C4-2B (cell line): ENCODE results near the gene KCNQ5.

Source experiments
- H3K27ac ChIP-seq: fragments of 450-650 bp; 2 replicates; pipeline ENCODE4 v1.5.1; 2017
- CTCF ChIP-seq: fragments of 450-650 bp; conservative IDR thresholded peaks from 2 replicates; pipeline ENCODE4 v1.5.1; 2017; ENCODE audit warnings: mild to moderate bottlenecking
- ZFX ChIP-seq: fragments of 450-650 bp; IDR thresholded peaks from 2 replicates; pipeline ENCODE4 v1.6.1; 2017

The KCNQ5 gene

GRCh38 chr6:73088138-73088813 lies 466.4 kb downstream of the KCNQ5 start:
- H3K27ac ChIP-seq, result no peak overlapping the region
- no peak for TF ChIP-seq ZFX
- no peak for TF ChIP-seq CTCF

GRCh38 chr6:73104921-73105320 lies 483.1 kb downstream of the KCNQ5 start:
- no peak for TF ChIP-seq ZFX
- TF ChIP-seq CTCF, result no peak

GRCh38 chr6:73107016-73107415 lies 485.2 kb downstream of the KCNQ5 start:
- TF ChIP-seq CTCF (no peak), ZFX (no peak)

More at GRCh38 chr6:73104921-73105320, 483.1 kb downstream of the KCNQ5 start:
- no peak overlapping the region for H3K27ac ChIP-seq

GRCh38 chr6:73108949-73109348 lies 487.1 kb downstream of the KCNQ5 start:
- no peak for TF ChIP-seq ZFX
- TF ChIP-seq CTCF, result no peak
- no peak overlapping the region for H3K27ac ChIP-seq

More at GRCh38 chr6:73107016-73107415, 485.2 kb downstream of the KCNQ5 start:
- H3K27ac ChIP-seq, result no peak overlapping the region

GRCh38 chr6:73109659-73110058 lies 487.8 kb downstream of the KCNQ5 start:
- no peak for TF ChIP-seq CTCF
- no peak for TF ChIP-seq ZFX
- H3K27ac ChIP-seq, result no peak overlapping the region

- TF ChIP-seq CTCF (no peak), ZFX (no peak)
Observed at GRCh38 chr6:73116330-73116729, 494.5 kb downstream of the KCNQ5 start.

GRCh38 chr6:73121421-73121993 lies 499.6 kb downstream of the KCNQ5 start:
- no peak overlapping the region for H3K27ac ChIP-seq

More at GRCh38 chr6:73116330-73116729, 494.5 kb downstream of the KCNQ5 start:
- H3K27ac ChIP-seq, result no peak overlapping the region

More at GRCh38 chr6:73121421-73121993, 499.6 kb downstream of the KCNQ5 start:
- TF ChIP-seq CTCF, result no peak
- TF ChIP-seq ZFX, result no peak
